DMS53 treated with DMSO at 0.1 percent for 48 hours (cell line): ENCODE measurements around the gene DOP1B.
"Not testable (repeated sequence)": the region's sequence is repeated elsewhere in the genome, so short reads cannot be mapped to it uniquely, and the experiment has no call there.

Experiments used
- DNase-seq: peaks from one replicate; lab custom pipeline; 2025; ENCODE audit not compliant: unreplicated experiment; lab: John Stamatoyannopoulos, UW

Gene DOP1B, protein sequence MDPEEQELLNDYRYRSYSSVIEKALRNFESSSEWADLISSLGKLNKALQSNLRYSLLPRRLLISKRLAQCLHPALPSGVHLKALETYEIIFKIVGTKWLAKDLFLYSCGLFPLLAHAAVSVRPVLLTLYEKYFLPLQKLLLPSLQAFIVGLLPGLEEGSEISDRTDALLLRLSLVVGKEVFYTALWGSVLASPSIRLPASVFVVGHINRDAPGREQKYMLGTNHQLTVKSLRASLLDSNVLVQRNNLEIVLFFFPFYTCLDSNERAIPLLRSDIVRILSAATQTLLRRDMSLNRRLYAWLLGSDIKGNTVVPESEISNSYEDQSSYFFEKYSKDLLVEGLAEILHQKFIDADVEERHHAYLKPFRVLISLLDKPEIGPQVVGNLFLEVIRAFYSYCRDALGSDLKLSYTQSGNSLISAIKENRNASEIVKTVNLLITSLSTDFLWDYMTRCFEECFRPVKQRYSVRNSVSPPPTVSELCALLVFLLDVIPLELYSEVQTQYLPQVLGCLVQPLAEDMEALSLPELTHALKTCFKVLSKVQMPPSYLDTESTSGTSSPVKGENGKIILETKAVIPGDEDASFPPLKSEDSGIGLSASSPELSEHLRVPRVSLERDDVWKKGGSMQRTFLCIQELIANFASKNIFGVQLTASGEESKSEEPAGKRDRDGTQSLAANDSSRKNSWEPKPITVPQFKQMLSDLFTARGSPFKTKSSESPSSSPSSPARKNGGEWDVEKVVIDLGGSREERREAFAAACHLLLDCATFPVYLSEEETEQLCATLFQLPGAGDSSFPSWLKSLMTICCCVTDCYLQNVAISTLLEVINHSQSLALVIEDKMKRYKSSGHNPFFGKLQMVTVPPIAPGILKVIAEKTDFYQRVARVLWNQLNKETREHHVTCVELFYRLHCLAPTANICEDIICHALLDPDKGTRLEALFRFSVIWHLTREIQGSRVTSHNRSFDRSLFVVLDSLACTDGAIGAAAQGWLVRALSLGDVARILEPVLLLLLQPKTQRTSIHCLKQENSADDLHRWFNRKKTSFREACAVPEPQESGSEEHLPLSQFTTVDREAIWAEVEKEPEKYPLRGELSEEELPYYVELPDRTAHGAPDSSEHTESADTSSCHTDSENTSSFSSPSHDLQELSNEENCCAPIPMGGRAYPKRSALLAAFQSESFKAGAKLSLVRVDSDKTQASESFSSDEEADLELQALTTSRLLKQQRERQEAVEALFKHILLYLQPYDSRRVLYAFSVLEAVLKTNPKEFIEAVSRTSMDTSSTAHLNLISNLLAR (N-terminal part only)

DNA sequence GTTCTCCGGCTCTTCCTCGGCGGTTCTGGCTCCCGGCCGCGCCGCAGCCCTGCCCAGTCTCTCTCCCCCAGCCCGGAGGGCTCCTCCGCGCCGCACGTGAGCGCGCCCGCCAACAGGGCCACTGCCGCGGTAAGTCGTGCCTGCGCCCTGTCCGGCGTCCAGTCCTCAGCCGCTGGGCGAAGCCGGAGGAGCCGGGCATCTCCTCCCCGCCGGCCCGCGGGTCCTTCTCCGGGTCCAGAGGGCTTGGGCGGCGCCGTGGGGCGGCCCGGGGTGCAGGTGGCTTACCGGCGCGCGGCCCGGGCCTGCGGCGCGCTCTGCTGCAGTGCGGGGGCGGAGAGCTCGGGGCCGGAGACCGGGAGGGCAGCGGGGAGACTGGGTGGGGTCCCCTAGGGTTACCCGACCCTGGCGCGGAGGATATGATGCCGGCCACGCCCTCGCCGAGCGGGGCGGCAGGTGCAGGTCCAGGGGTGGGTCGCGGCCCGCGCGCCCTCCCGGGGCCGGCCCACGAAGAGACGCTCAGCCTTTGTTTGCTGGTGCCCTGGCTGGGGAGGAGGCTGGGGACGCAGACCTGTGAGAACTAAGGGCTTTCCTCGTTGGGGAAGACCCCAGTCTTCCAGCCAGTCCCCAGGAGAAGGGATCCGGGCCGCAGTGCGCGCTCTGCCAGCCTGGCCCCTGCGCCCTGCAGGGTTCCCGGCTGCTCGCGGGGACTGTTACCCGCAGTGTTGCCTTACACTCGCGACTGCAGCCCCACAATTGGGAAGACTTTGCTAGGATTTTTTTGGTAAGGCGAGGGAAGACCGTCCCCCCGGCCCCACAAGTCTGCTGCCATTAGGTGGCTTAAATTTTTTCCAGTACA, at the start of gene DOP1B:
DOP1B (plus strand) TSS at position 10 of the 856 bp plus-strand sequence. CDS start 7,910 bp downstream, outside the sequence.
- DNase-seq: no peak

DNA sequence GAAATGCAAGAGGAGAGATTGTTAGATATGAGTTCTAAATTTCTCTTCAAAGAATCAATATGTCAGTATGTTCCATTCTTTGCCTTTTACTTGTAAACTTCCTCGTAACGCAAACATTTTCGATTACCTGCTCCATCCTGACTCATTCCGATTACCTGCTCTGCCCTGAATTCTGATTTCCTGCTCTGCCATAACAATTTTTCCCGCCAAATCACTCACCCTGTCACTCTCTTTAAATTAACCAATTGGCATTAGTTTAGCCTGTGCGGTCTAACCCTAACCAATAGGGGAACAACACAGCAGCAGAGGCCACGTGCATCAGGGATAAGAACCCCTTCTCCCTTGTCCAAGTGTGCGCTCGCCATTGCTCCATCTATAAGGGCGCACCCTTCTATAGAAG, 46.8 kb upstream of the DOP1B start:
- no peak for DNase-seq

DNA sequence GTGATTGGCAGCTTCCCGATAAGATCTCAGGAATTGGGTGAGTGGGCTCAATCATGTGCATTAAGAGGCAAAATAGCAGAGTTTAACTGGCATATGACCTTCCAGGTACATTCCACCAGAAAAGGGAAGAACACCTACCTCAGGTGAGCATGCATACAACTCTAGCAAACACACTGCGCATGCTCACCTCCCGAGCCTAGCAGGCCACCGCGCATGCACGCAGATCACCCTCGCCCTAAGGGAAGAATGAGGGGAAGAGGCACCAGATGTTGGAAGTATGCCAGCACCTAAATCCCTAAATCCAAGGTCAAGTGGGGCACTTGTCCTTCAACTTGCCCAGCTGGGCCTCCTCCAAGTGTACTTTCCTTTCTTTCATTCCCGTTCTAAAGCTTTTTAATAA, 45.4 kb upstream of the DOP1B start:
- DNase-seq: no peak

DNA sequence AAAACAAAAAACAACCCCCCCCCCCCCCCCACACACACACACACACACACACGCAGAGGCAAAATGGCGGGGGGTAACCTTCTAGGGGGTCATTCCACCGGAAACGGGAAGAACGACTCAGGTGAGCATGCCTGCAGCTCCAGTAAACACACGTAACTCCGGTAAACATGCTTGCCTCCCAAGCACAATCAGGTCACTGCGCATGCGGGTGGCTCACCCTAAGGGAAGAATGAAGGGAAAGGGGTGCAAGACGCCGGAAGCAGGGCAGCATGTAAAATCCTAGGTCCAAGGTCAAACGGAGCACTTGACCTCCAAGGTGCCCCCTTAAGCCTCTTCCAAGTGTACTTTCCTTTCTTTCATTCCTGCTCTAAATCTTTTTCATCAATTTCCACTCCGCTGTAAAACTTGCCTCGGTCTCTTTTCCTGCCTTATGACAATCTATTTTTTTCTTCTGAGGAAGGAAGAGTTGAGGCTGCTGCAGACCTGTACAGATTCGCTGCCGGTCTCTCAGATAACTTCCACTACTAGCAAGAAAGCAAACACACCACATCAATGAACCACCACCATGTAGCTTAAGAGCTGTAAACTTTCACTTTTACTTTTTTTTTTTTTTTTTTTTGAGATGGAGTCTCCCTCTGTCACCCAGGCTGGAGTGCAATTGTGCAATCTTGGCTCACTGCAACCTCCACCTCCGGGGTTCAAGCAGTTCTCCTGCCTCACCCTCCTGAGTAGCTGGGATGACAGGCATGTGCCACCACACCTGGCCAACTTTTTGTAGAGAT, 42.8 kb upstream of the DOP1B start:
- peak; percentile 51 for DNase-seq

DNA sequence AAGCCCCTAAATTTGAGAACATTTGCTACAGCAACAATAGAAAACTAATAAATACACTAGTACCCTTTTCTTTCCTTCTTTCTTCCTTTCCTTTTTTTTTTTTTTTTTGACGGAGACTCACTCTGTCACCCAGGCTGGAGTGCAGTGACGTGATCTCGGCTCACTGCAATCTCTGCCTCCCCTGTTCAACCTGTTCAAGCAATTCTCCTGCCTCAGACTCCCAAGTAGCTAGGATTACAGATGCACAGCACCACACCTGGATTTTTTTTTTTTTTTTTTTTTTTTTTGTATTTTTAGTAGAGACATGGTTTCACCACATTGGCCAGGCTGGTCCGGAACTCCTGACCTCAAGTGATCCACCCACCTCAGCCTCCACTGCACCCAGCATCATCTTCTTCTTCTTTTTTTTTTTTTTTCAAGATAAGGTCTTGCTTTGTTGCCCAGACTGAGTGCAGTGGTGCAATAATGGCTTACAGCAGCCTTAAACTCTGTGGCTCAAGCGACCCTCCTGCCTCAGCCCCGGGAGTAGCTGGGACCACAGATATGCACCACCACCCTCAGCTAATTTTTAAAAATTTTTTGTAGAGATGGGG, 41.4 kb upstream of the DOP1B start:
- no peak for DNase-seq

GRCh38 chr21:36117286-36117741, 39.3 kb upstream of the DOP1B start:
- DNase-seq: no peak

GRCh38 chr21:36120304-36120888, 36.2 kb upstream of the DOP1B start:
- no peak for DNase-seq

DNA sequence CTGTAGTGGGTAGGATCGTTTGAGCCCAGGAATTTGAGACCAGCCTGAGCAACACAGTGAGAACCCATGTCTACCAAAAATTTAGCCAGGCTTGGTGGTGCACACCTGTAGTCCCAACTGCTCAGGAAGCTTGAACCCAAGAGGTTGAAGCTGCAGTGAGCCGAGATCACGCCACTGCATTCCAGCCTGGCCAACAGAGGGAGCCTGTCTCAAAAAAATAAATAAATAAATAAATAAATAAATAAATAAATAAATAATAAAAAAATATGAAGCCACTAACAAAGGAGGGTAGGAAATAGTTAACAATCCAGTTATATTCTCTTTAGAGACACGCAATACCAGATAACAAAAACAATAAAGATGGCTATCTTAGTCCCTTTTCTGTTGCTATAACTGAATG, 33.6 kb upstream of the DOP1B start:
- no peak for DNase-seq

GRCh38 chr21:36124395-36124794, 32.2 kb upstream of the DOP1B start:
- DNase-seq: no peak

DNA sequence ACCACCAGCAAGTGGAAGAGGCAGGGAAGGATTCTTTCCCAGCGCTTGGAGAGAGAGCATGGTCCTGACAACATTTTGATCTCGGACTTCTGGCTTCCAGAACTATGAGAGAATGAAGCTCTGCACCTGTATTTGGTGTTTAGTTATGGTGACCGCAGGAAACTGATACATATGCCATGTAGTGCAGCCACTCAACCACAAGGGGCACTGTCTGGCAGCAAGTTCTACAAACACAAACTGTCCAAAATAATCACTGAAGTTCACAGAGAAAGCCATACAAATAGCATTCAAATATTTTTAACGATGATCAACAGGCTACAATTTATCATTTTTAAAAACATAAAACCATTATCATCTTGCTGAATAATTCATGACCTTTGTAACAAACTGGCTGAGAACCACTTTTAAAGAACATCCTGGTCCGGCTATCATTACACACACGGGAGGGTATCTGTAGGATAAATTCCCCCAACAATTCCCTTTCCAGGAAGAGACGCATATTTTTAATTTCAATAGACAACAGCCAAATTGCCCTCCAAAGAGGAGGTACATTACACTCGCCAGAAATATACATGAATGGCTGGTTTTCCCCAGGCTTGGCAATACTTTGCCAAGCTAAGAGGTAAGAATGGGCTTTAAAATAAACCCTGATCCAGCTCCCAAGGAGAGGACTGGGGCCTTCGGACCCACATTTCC, 31.0 kb upstream of the DOP1B start:
- peak; percentile 29 for DNase-seq

GRCh38 chr21:36126208-36126565, 30.4 kb upstream of the DOP1B start:
- no peak for DNase-seq

- no peak for DNase-seq
Observed at GRCh38 chr21:36126621-36127110, 30.0 kb upstream of the DOP1B start.

DNA sequence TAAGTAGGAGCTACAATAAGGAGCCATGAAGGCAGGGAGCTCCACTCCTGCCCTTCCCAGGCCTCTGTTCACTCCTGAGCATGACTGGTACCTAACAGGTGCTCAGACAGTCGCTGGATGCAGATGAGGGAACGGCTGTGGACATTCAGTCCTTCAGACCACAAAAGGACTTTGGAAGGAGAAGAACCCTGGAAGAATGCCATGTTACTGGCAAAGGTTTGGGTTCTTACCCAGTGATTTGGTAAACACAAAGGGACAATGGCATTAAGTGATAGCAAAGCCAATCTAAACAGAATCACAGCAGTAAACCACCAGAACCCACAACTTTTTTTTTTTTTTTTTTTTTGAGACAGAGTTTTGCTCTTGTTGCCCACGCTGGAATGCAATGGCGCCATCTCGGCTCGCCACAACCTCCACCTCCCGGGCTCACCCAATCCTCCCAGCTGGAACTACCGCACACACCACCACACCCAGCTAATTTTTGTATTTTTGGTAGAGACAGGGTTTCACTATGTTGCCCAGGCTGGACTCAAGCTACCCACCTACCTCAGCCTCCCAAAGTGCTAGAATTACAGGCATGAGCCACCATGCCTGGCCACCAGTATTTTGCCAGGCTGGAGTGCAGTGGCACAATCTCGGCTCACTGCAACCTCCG, 29.2 kb upstream of the DOP1B start:
- DNase-seq: no peak

GRCh38 chr21:36127977-36128376, 28.6 kb upstream of the DOP1B start:
- DNase-seq: no peak

- DNase-seq: no peak
Observed at GRCh38 chr21:36129219-36129618, 27.4 kb upstream of the DOP1B start.

DNA sequence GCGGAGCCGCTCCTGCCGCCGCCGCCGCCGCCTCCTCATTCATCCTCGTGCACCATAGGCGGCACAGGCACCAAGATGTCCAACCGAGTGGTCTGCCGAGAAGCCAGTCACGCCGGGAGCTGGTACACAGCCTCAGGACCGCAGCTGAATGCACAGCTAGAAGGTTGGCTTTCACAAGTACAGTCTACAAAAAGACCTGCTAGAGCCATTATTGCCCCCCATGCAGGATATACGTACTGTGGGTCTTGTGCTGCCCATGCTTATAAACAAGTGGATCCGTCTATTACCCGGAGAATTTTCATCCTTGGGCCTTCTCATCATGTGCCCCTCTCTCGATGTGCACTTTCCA, 26.2 kb upstream of the DOP1B start:
- DNase-seq: not testable (repeated sequence)

DNA sequence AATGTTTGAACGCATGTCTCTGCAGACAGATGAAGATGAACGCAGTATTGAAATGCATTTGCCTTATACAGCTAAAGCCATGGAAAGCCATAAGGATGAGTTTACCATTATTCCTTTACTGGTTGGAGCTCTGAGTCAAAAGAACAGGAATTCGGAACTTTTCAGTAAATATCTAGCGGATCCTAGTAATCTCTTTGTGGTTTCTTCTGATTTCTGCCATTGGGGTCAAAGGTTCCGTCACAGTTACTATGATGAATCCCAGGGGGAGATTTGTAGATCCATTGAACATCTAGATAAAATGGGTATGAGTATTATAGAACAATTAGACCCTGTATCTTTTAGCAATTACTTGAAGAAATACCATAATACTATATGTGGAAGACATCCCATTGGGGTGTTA, 25.8 kb upstream of the DOP1B start:
- not testable (repeated sequence) for DNase-seq

DNA sequence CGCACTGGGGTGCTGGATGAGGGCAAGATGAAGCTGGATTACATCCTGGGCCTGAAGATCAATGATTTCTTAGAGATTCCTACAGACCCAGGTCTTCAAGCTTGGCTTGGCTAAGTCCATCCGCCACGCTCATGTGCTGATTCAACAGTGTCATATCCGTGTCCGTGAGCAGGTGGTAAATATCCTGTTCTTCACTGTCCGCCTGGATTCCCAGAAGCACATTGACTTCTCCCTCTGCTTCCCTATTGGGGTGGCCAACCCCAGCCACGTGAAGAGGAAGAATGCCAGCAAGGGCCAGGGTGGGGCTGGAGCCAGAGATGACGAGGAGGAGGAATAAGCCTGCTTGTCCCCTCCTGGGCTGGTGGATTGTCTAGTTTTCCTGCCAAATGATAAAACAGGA, 23.9 kb upstream of the DOP1B start:
- DNase-seq: no peak
